GM19467 (cell line): ENCODE data around the gene PLCB3.

Experiments
- ATAC-seq: cut with Tn5 transposase; IDR thresholded peaks from one replicate; pipeline ENCODE4 v1.9.1; 2021; ENCODE audit warnings: mild to moderate bottlenecking, moderate library complexity; ENCODE audit not compliant: unreplicated experiment

PLCB3 gene

GRCh38 chr11:64220798-64221197, 30.5 kb upstream of the PLCB3 start:
- no peak for ATAC-seq

- ATAC-seq: no peak
Measured at GRCh38 chr11:64222651-64223000, 28.7 kb upstream of the PLCB3 start.

GRCh38 chr11:64223001-64223651, 28.2 kb upstream of the PLCB3 start:
- no peak for ATAC-seq

GRCh38 chr11:64224151-64224890, 27.0 kb upstream of the PLCB3 start:
- ATAC-seq: no peak

GRCh38 chr11:64224891-64225607, 26.3 kb upstream of the PLCB3 start:
- no peak for ATAC-seq

- peak; percentile 42 for ATAC-seq
Measured at GRCh38 chr11:64225608-64226506, 25.5 kb upstream of the PLCB3 start, which contains the start of the genes NUDT22 and TRPT1. Gene NUDT22 (plus strand): TSS chr11:64226274. CDS start chr11:64226653, 379 bp downstream. Gene TRPT1 (minus strand): TSS chr11:64226186. CDS start chr11:64225860, 326 bp downstream.

GRCh38 chr11:64226507-64227051, 24.8 kb upstream of the PLCB3 start:
- ATAC-seq: no peak

GRCh38 chr11:64227405-64227956, 23.8 kb upstream of the PLCB3 start:
- ATAC-seq: no peak

GRCh38 chr11:64229090-64229743, 22.1 kb upstream of the PLCB3 start:
- no peak for ATAC-seq

- no peak for ATAC-seq
Measured at GRCh38 chr11:64229744-64230170, 21.6 kb upstream of the PLCB3 start.

- ATAC-seq: peak; percentile 32
Measured at GRCh38 chr11:64230171-64230984, 21.0 kb upstream of the PLCB3 start, which contains the start of gene DNAJC4. Gene DNAJC4 (plus strand): TSS chr11:64230548. CDS start chr11:64230855, 307 bp downstream.

GRCh38 chr11:64230985-64231365, 20.4 kb upstream of the PLCB3 start:
- no peak for ATAC-seq

GRCh38 chr11:64231546-64231945, 19.8 kb upstream of the PLCB3 start:
- no peak for ATAC-seq

GRCh38 chr11:64232182-64232966, 19.0 kb upstream of the PLCB3 start:
- no peak for ATAC-seq

GRCh38 chr11:64232967-64233315, 18.4 kb upstream of the PLCB3 start:
- no peak for ATAC-seq

- no peak for ATAC-seq
Measured at GRCh38 chr11:64233913-64234586, 17.3 kb upstream of the PLCB3 start, which contains the start of gene VEGFB. Gene VEGFB (plus strand): TSS chr11:64234584. CDS start chr11:64234834, 250 bp downstream.

- no peak for ATAC-seq
Measured at GRCh38 chr11:64234647-64235379, 16.5 kb upstream of the PLCB3 start.
